ENCODE results near the gene MPDZ. TPM values are rescaled to one million over a fixed set of nuclear protein-coding genes. Genes with fewer than 3 reads are reported as not detected.
A peak's percentile ranks its signal among the peaks of the same experiment; 100 is the strongest.

Gene MPDZ, protein sequence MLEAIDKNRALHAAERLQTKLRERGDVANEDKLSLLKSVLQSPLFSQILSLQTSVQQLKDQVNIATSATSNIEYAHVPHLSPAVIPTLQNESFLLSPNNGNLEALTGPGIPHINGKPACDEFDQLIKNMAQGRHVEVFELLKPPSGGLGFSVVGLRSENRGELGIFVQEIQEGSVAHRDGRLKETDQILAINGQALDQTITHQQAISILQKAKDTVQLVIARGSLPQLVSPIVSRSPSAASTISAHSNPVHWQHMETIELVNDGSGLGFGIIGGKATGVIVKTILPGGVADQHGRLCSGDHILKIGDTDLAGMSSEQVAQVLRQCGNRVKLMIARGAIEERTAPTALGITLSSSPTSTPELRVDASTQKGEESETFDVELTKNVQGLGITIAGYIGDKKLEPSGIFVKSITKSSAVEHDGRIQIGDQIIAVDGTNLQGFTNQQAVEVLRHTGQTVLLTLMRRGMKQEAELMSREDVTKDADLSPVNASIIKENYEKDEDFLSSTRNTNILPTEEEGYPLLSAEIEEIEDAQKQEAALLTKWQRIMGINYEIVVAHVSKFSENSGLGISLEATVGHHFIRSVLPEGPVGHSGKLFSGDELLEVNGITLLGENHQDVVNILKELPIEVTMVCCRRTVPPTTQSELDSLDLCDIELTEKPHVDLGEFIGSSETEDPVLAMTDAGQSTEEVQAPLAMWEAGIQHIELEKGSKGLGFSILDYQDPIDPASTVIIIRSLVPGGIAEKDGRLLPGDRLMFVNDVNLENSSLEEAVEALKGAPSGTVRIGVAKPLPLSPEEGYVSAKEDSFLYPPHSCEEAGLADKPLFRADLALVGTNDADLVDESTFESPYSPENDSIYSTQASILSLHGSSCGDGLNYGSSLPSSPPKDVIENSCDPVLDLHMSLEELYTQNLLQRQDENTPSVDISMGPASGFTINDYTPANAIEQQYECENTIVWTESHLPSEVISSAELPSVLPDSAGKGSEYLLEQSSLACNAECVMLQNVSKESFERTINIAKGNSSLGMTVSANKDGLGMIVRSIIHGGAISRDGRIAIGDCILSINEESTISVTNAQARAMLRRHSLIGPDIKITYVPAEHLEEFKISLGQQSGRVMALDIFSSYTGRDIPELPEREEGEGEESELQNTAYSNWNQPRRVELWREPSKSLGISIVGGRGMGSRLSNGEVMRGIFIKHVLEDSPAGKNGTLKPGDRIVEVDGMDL (N-terminal part only)
- 43.6 TPM for total RNA-seq

DNA sequence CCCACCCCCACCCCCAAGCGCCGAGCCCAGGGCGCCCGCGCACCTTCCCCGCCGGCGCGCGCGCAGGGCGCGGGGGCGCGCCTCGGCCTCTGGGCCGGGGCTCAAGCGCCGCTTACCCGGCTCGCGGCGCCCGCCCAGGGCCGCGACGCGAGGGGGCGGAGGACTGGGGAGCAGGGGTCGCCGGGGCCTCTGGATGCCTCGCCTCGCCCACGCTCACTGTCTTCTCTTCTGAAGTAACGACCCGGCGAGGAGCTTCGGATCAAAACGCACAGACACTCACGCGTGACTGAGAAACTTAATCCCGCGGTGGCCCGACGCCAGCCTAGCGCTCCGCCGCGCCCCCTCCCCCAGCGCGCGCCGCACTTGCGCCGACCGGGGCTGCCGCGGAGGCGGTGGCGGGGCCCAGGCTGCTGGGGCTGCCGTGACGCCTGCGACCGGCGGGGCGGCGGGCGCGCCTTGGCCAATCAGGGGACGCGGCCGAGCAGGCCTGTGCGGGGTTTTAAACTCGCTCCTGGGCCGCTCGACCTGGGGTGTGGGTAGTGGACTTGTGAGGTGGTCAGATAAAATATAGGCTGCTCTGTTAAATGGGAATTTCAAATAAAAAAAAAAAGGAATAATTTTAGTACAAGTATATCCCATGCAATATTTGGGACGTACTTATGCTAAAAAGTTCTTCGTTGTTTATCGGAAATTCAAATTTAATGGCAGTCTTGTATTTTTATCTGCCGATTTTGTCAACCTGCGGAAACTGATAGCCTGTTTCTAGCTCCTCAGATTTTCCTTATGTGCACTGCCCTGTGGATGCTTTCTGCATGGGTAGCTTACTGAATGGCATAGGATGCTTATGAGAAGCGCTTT is at the start of gene MPDZ:
Gene MPDZ, minus strand, starts transcription at position 409 of the 858 bp plus-strand sequence. CDS start 29,377 bp downstream, outside the sequence.
- FAIRE-seq (no peak), DNase-seq (ENCODE audit: low spot score in 2 of 2) (peak; percentile 74 to 79)

DNA sequence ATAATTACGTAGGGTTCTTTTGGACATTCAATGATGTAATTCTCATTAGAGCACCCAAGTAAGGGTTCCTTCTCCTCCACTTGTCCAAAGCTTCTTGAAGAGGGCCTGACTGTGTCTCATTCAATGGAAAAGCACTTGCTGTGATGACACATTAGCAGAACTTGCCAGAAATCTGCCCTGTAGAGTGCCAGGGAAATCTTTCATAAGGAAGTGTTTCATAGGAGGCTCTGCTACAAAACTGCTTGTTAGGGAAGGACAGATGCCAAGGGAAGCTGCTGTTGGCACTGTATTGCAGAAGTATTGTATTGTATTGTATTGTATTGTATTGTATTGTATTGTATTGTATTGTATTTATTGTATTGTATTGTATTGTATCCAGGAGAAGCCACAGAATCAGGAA is 45.5 kb upstream of the MPDZ start:
- no peak for FAIRE-seq
- no peak for DNase-seq (ENCODE audit: low spot score in 2 of 2)

DNA sequence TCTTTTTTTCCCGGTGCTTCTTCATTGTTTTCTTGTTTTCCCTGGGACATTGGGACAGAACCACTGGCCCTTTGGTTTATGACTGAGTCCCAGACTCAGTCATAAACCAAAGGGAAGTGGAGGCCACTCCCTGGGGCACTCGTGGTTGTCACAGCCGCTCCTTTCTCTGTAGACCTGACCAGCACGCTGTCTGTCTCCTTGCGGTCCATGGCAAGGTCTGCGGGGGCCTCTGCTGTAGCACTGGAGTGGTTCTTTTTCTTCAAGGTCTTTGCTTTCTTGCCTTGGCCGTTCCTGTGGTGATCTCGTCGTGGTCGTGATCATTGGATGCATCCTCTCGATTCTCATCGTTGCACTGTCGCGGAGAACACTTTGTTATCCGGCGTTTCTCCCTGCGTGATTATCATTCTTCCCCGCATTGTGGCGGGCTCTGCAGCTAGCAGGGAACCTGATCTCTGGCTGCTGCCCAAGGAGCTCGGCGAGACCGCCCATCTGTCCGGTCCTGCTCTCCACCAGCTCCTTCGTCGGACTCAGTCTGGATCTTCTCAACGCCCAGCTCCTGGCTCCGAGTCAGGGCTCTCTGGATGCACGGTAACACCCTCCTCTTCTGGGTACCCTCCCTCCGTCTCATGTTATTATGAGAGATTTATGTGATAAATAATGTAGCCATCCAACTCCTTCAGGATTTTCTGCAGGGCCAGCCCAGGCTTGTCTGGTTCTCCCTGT is 43.5 kb upstream of the MPDZ start:
- FAIRE-seq (no peak), DNase-seq (ENCODE audit: low spot score in 2 of 2) (no peak)

DNA sequence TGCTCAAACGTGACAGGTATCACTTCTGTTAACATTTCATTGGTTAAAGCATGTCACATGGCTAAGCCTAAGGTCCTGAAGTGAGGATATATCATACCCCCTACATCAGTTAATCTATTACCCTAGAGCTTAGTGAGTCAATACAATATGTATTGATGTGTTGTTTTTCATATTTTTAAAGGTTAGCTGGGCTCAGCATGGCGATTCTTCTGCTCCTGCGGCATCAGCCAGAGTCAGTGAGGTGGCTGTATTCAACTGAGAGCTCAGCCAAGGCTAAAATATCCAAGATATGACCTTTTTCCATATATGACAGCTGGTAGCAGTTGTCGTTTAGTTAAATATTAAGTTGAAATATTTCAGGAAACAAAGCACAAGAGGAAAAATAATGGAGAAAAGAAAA is 38.5 kb upstream of the MPDZ start:
- DNase-seq (ENCODE audit: low spot score in 2 of 2) = no peak
- FAIRE-seq = no peak

DNA sequence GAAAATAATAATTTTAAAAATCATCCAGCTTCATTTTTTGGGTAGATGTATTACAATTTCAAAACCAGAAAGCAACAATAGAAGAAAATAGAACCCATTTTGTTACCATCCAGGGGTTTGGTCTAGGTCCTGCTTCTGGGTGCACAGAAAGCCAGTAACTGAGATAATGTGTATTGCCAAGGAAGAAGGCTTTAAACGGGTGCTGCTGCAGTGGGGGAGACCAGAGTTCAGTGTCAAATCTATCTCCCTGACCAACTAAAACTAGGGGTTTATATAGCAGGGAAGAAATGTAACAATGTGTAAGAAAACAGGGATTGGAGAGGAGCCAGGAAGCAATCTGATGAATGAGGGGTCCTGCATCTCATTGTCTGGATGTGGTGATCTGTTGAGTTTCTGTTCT is 17.5 kb upstream of the MPDZ start:
- DNase-seq (ENCODE audit: low spot score in 2 of 2) = no peak
- no peak for FAIRE-seq

DNA sequence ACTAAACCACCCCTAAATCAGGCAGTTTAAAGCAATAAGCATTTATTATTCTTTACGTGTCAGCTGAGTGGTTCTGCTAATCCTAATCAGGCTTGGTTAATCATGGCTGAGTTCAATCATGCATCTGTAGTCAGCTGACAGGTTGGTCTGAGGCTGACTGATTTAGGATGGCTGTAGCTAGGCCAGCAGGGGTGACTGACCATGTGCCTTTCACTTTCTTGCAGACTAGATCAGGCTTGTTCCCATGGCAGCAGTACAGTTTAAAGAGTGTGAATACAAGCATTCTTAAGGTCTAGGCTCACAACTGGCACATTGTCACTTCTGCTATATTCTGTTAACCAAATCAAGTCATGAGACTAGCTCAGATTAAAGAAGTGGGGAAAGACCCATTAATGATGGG is 16.1 kb upstream of the MPDZ start:
- FAIRE-seq (no peak), DNase-seq (ENCODE audit: low spot score in 2 of 2) (no peak)

- FAIRE-seq (no peak), DNase-seq (ENCODE audit: low spot score in 2 of 2) (no peak)
Observed at GRCh38 chr9:13292782-13293181, 13.3 kb upstream of the MPDZ start.

DNA sequence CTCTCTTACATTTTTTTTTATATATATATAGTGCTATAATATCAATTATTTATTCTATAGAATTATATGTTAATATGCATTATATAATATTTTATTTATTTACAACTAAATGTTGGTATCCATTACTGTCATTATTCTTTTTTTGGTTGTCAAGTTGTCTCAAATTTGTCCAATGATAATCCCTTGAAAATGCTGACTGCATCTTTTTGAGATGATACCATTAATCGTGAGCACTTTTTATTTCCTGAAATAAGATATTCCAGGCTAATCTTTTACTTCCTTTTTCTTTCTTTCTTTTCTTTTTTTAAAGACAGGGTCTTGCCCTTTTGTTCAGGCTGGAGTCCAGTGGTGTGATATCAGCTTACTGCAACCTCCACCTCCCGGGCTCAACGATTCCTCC is 12.7 kb upstream of the MPDZ start:
- no peak for DNase-seq (ENCODE audit: low spot score in 2 of 2)
- no peak for FAIRE-seq

DNA sequence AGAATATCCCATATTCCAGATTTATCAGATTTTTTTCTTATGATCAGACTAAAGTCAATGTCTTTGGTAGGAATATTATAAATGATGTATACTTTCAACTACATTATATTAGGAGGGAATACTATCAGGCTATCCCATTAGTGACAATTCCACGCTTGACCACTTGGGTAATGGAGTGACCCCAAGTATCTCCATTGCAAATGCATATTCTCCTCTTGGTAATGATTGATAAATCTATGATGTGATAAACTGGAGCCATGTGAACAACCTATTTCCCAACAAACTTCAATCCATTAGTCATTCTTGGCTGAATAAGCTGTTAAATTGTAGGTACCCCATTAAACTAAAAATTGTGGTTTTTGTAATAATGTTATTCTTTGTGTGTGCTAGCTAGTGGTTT is 12.2 kb upstream of the MPDZ start:
- DNase-seq (ENCODE audit: low spot score in 2 of 2) = no peak
- no peak for FAIRE-seq

DNA sequence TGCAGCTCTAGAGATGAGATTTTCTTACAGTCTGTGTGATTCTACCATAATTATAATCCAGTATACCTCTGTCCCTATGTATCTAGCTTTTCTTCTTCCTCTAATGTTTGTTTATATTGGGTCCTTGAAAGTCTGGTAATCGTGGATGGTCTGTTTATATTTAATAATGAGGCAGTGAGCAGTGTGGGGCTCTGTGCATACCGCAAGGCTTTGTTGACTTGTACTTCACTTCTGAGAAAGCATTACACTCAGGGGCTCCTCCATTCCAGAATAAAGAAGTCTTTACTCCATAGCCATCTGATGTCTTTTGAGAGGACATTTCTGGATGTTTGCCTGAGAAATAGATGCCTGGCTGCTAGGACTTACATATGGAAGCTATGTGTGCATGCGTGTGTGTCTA is 4.5 kb upstream of the MPDZ start:
- FAIRE-seq (no peak), DNase-seq (ENCODE audit: low spot score in 2 of 2) (no peak)

GRCh38 chr9:13282998-13283397 is 3.5 kb upstream of the MPDZ start:
- FAIRE-seq = no peak
- no peak for DNase-seq (ENCODE audit: low spot score in 2 of 2)

DNA sequence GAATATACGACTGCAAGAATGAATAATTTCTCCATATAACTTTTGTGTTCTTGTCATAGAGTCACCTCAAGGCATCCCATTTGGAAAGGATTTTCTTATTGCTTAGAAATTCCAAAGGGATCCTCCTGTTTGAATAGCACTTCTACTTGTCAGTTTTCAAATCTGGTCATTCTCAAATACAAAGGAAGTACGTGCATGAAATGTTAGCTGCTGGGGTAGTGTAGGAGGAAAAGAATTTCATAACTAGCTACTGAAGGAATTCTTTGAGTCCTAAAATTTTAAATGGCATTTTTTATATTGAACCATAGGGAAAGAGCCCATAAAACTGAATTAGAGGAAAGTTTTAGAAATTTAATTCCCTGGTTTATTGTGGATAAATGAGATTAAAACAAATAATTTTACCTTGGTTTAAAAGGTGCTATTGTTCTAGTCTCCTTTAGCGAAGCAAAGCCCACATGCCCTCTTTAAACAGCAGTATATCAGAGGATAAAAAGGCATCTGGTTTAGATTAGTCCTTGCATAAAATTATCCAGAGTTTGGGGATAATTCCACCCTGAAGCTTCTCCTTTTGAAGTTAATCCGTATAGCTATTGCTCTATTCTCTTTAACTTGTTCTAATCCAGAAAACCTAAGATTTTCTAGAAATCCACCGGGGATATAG is 2.0 kb upstream of the MPDZ start:
- FAIRE-seq (no peak), DNase-seq (ENCODE audit: low spot score in 2 of 2) (no peak)

GRCh38 chr9:13278368-13279246 is 885 bp downstream of the MPDZ start:
- FAIRE-seq (no peak), DNase-seq (ENCODE audit: low spot score in 2 of 2) (peak; percentile 44 to 52)

GRCh38 chr9:13278023-13278367 is 1.5 kb downstream of the MPDZ start:
- DNase-seq (ENCODE audit: low spot score in 2 of 2) (no peak), FAIRE-seq (no peak)

GRCh38 chr9:13274886-13275641 is 4.4 kb downstream of the MPDZ start:
- DNase-seq (ENCODE audit: low spot score in 2 of 2) (no peak), FAIRE-seq (no peak)

- no peak for DNase-seq (ENCODE audit: low spot score in 2 of 2)
- no peak for FAIRE-seq
Observed at GRCh38 chr9:13270734-13271133, 8.8 kb downstream of the MPDZ start.

Data from frontal cortex (tissue), 4 donors.